ENCODE results near the gene PRKD2. TPM values are rescaled to one million over a fixed set of nuclear protein-coding genes. Genes with fewer than 3 reads are reported as not detected.

Gene PRKD2
- total RNA-seq, 1 donor from 2014 or later, result 58.9 TPM

- no peak overlapping the region for H3K27ac ChIP-seq
- TF ChIP-seq CTCF (IDR thresholded peaks at IDR 0.05), result no peak
- intact Hi-C loops (cut with DNase I), result no loop called here
- peaks cover 40% of the 10 kb centered on the region for H3K4me1 ChIP-seq
- H3K9me3 ChIP-seq, result no peaks in the 10 kb centered on the region
- peaks cover 41% of the 10 kb centered on the region for H3K36me3 ChIP-seq
- no peak overlapping the region for H3K4me3 ChIP-seq
- DNase-seq (no peak), ATAC-seq (no peak)
- no peaks in the 10 kb centered on the region for H3K27me3 ChIP-seq
These were observed 2.2 kb upstream of the PRKD2 start for GRCh38 chr19:46718934-46719622.

- ATAC-seq (peak; percentile 3), DNase-seq (no peak)
- peaks cover 43% of the 10 kb centered on the region for H3K4me1 ChIP-seq
- peak overlapping the region; percentile 87 for H3K4me3 ChIP-seq
- H3K27me3 ChIP-seq, result no peaks in the 10 kb centered on the region
- intact Hi-C loops (cut with DNase I), result no loop called here
- peaks cover 34% of the 10 kb centered on the region for H3K36me3 ChIP-seq
- H3K27ac ChIP-seq, result peak overlapping the region; percentile 86
- H3K9me3 ChIP-seq, result no peaks in the 10 kb centered on the region
- TF ChIP-seq CTCF (IDR thresholded peaks at IDR 0.05), result no peak
These were observed 1.4 kb upstream of the PRKD2 start for GRCh38 chr19:46718157-46718933.

GRCh38 chr19:46717716-46718143 lies 816 bp upstream of the PRKD2 start:
- no peak for ATAC-seq
- intact Hi-C loops (cut with DNase I), result no loop called here
- no peak for TF ChIP-seq CTCF (IDR thresholded peaks at IDR 0.05)

GRCh38 chr19:46716672-46717033 lies 261 bp downstream of the PRKD2 start:
- DNase-seq (no peak), ATAC-seq (no peak)
- TF ChIP-seq CTCF (IDR thresholded peaks at IDR 0.05), result no peak
- Histone ChIP-seq H3K4me1 (peaks cover 35% of the 10 kb centered on the region), H3K4me3 (peak overlapping the region; percentile 87), H3K27me3 (no peaks in the 10 kb centered on the region), H3K27ac (peak overlapping the region; percentile 86), H3K36me3 (peaks cover 18% of the 10 kb centered on the region), H3K9me3 (no peaks in the 10 kb centered on the region)
- intact Hi-C loops (cut with DNase I), result no loop called here

More at GRCh38 chr19:46717716-46718143, 816 bp upstream of the PRKD2 start:
- peaks cover 28% of the 10 kb centered on the region for H3K36me3 ChIP-seq
- peak overlapping the region; percentile 87 for H3K4me3 ChIP-seq
- H3K9me3 ChIP-seq, result no peaks in the 10 kb centered on the region
- no peak for DNase-seq
- no peaks in the 10 kb centered on the region for H3K27me3 ChIP-seq
- H3K4me1 ChIP-seq, result peaks cover 40% of the 10 kb centered on the region
- peak overlapping the region; percentile 86 for H3K27ac ChIP-seq

DNA sequence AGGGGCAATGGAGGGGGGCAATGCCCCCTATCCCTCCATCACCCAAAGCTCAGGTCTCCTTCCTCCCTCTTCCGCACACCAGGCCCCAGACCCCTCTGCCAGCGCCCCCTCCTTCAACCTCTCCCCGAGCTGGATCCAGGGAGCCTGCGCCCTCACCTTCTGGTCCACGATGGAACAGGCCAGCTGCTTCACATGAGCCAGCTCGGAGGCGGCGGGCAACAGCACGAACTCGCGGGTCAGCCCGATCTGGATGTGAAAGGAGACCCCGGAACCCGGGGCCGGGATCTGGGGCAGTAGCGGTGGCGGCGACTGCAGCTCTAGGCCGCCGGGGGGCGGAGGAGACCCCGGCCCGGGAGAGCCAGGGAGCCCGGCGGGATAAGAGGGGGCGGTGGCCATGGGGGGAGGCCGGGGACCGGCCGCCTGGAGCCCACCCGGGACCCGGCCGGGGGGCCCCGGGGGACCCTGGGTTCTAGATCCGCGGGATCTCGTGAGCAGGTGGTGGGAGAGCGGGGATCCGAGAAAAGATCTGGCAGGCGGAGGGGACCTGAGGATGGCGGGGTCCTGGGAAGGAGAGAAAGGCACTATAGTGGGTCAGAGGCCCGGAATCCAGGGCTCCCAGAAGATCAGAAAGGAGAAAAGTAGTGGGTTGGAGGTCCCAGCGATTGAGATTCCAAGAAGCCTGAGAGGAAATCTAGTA lies 791 bp downstream of the PRKD2 start:
- H3K4me3 ChIP-seq, result peak overlapping the region; percentile 87
- H3K27me3 ChIP-seq, result no peaks in the 10 kb centered on the region
- H3K4me1 ChIP-seq, result peaks cover 35% of the 10 kb centered on the region
- TF ChIP-seq CTCF (IDR thresholded peaks at IDR 0.05), result peak; percentile 14
- intact Hi-C loops (cut with DNase I), result no loop called here
- DNase-seq (no peak), ATAC-seq (no peak)
- H3K36me3 ChIP-seq, result peaks cover 18% of the 10 kb centered on the region
- peak overlapping the region; percentile 86 for H3K27ac ChIP-seq
- H3K9me3 ChIP-seq, result no peaks in the 10 kb centered on the region

Data from upper lobe of right lung (tissue), 1 donor.